ENCODE measurements around the gene BRD3.

- TF ChIP-seq CTCF (optimal IDR thresholded peaks at IDR 0.05 in 1 of 3, IDR thresholded peaks at IDR 0.05 in 1 of 3, conservative IDR thresholded peaks at IDR 0.05 in 1 of 3; ENCODE audit: extremely low read depth in 1 of 3, insufficient read depth in 2 of 3, low read length in 3 of 3) (no peak), EZH2 (IDR thresholded peaks at IDR 0.05; ENCODE audit: low read length) (no peak)
These were observed 11.8 kb downstream of the BRD3 start for GRCh38 chr9:134055981-134056461.
